H1 (cell line): ENCODE results near the gene SLC36A2. TPM values are rescaled to one million over a fixed set of nuclear protein-coding genes. Genes with fewer than 3 reads are reported as not detected.

Source experiments
- CTCF ChIA-PET: fragments of 300-600 bp; sonication (Branson Sonifier 250); formaldehyde crosslinking; loops from one replicate; lab custom pipeline; 2021; ENCODE audit not compliant: partially characterized antibody; lab: Charles Lee
- POLR2A ChIA-PET: fragments of 300-600 bp; sonication (Branson Sonifier 250); formaldehyde crosslinking; loops from one replicate; lab custom pipeline; 2021; ENCODE audit warnings: inconsistent platforms; ENCODE audit not compliant: partially characterized antibody; lab: Charles Lee
- DNase-seq, 2 experiments: peaks; one replicate each; pipeline versions ENCODE4 v3.0.0 to v3.0.0-alpha.2; 2010 to 2022; ENCODE audit warnings: low spot score in 2 of 2, low read depth in 1 of 2, mixed read lengths in 1 of 2
- FAIRE-seq: peaks from 2 replicates; lab custom pipeline; 2011; peaks lifted over from hg19 to GRCh38; lab: Jason Lieb, UNC
- H2AFZ ChIP-seq: 2 replicates; pipeline ENCODE4 v1.8.1; 2012; ENCODE audit warnings: low read length, inconsistent platforms
- H2AK5ac ChIP-seq: 2 replicates; pipeline ENCODE4 v1.6.1; 2013; ENCODE audit warnings: low read depth, low read length
- H2BK120ac ChIP-seq: replicated peaks from 2 replicates; pipeline ENCODE3; 2013; ENCODE audit warnings: low read depth, low read length, inconsistent platforms
- H2BK12ac ChIP-seq: 2 replicates; pipeline ENCODE4 v1.6.1; 2013; ENCODE audit warnings: low read depth, low read length
- H2BK15ac ChIP-seq: 2 replicates; pipeline ENCODE4 v1.6.1; 2013; ENCODE audit warnings: low read length
- H2BK20ac ChIP-seq: 2 replicates; pipeline ENCODE4 v1.6.1; 2013; ENCODE audit warnings: low read length
- H2BK5ac ChIP-seq: 2 replicates; pipeline ENCODE4 v1.6.1; 2013; ENCODE audit warnings: low read depth, low read length
- H3K14ac ChIP-seq: 2 replicates; pipeline ENCODE4 v1.6.1; 2013; ENCODE audit warnings: inconsistent platforms; ENCODE audit not compliant: insufficient read length
- H3K18ac ChIP-seq: 2 replicates; pipeline ENCODE4 v1.6.1; 2013; ENCODE audit warnings: low read length; ENCODE audit errors: extremely low read depth
- H3K23ac ChIP-seq: 2 replicates; pipeline ENCODE4 v1.6.1; 2013; ENCODE audit warnings: inconsistent platforms; ENCODE audit not compliant: insufficient read length
- H3K23me2 ChIP-seq: 2 replicates; pipeline ENCODE4 v1.6.1; 2013; ENCODE audit warnings: low read depth, low read length
- H3K27ac ChIP-seq: 2 replicates; pipeline ENCODE4 v1.6.1; 2011; ENCODE audit warnings: low read depth, low read length, inconsistent platforms
- H3K27me3 ChIP-seq, 4 experiments: replicated peaks in 1 of 4; 1 replicate in 1 of 4; 2 replicates in 3 of 4; pipeline versions ENCODE4 v1.6.1 to v1.8.1; 2011 to 2013; ENCODE audit warnings: low read length in 3 of 4, mild to moderate bottlenecking in 3 of 4, inconsistent platforms in 2 of 4, mixed read lengths in 2 of 4, moderate library complexity in 1 of 4; ENCODE audit not compliant: control insufficient read depth in 3 of 4, insufficient read depth in 3 of 4; ENCODE audit errors: extremely low read depth in 1 of 4
- H3K36me3 ChIP-seq, 4 experiments: 2 replicates each; pipeline versions ENCODE4 v1.6.1 to v1.8.1; 2011 to 2013; ENCODE audit warnings: mild to moderate bottlenecking in 4 of 4, low read length in 3 of 4, moderate library complexity in 2 of 4, control low read depth in 1 of 4, inconsistent platforms in 1 of 4; ENCODE audit not compliant: insufficient read depth in 4 of 4, control insufficient read depth in 2 of 4
- H3K4ac ChIP-seq: replicated peaks from 2 replicates; pipeline ENCODE3; 2013; ENCODE audit warnings: low read length, low read depth, mixed read lengths, inconsistent platforms; ENCODE audit not compliant: insufficient read length
- H3K4me1 ChIP-seq, 4 experiments: replicated peaks in 1 of 4; 1 replicate in 1 of 4; 2 replicates in 3 of 4; pipeline versions ENCODE4 v1.6.1 to v1.8.1; 2011 to 2013; ENCODE audit warnings: low read length in 3 of 4, inconsistent platforms in 2 of 4, mixed read lengths in 1 of 4; ENCODE audit not compliant: insufficient read depth in 4 of 4, control insufficient read depth in 3 of 4
- H3K4me2 ChIP-seq, 2 experiments: 2 replicates each; pipeline versions ENCODE4 v1.6.1 to v1.8.1; 2011 to 2013; ENCODE audit warnings: low read depth in 2 of 2, low read length in 2 of 2, control low read depth in 1 of 2, inconsistent platforms in 1 of 2, mild to moderate bottlenecking in 1 of 2; ENCODE audit not compliant: insufficient read depth in 1 of 2
- H3K4me3 ChIP-seq, 4 experiments: fragments of 200-600, 300-600 bp in 1 of 4; sonication (generic), shearing (Covaris generic), sonication (Bioruptor Twin) in 1 of 4; 2 replicates each; pipeline versions ENCODE4 v1.5.1 to v1.8.1; 2011 to 2016; ENCODE audit warnings: low read length in 4 of 4, low read depth in 3 of 4, control low read depth in 2 of 4, inconsistent platforms in 2 of 4, mild to moderate bottlenecking in 2 of 4, mixed read lengths in 1 of 4, moderate library complexity in 1 of 4; ENCODE audit not compliant: insufficient read depth in 2 of 4; ENCODE audit errors: extremely low read depth in 1 of 4
- H3K56ac ChIP-seq: replicated peaks from 2 replicates; pipeline ENCODE3; 2013; ENCODE audit warnings: low read depth, mild to moderate bottlenecking, mixed read lengths, low read length, inconsistent platforms; ENCODE audit not compliant: insufficient read length
- H3K79me1 ChIP-seq: 2 replicates; pipeline ENCODE4 v1.6.1; 2013; ENCODE audit warnings: low read depth, low read length, control low read depth
- H3K79me2 ChIP-seq, 2 experiments: 2 replicates each; pipeline versions ENCODE4 v1.6.1 to v1.8.1; 2012 to 2013; ENCODE audit warnings: low read length in 2 of 2, mild to moderate bottlenecking in 2 of 2, inconsistent platforms in 1 of 2; ENCODE audit not compliant: insufficient read depth in 2 of 2, control insufficient read depth in 1 of 2
- H3K9ac ChIP-seq, 4 experiments: replicated peaks in 1 of 4; 1 replicate in 1 of 4; 2 replicates in 3 of 4; pipeline versions ENCODE4 v1.6.1 to v1.8.1; 2011 to 2013; ENCODE audit warnings: low read depth in 3 of 4, low read length in 3 of 4, control low read depth in 2 of 4, mild to moderate bottlenecking in 2 of 4, moderate library complexity in 2 of 4, inconsistent platforms in 1 of 4; ENCODE audit errors: extremely low read depth in 1 of 4
- H3K9me3 ChIP-seq, 2 experiments: 2 replicates each; pipeline versions ENCODE4 v1.6.1 to v1.8.1; 2012 to 2013; ENCODE audit warnings: mild to moderate bottlenecking in 2 of 2, moderate library complexity in 2 of 2, control low read depth in 1 of 2, inconsistent platforms in 1 of 2, low read depth in 1 of 2, low read length in 1 of 2, mixed read lengths in 1 of 2; ENCODE audit not compliant: insufficient read depth in 2 of 2
- H4K20me1 ChIP-seq, 2 experiments: replicated peaks in 1 of 2; 2 replicates each; pipeline versions ENCODE3 to v1.8.1; 2011 to 2013; ENCODE audit warnings: inconsistent platforms in 2 of 2, low read length in 2 of 2, mild to moderate bottlenecking in 1 of 2; ENCODE audit not compliant: insufficient read depth in 2 of 2, control insufficient read depth in 1 of 2
- H4K5ac ChIP-seq: 2 replicates; pipeline ENCODE4 v1.6.1; 2013; ENCODE audit warnings: low read length, low read depth, mixed read lengths, inconsistent platforms; ENCODE audit not compliant: insufficient read length
- H4K8ac ChIP-seq: 2 replicates; pipeline ENCODE4 v1.8.0; 2013; ENCODE audit warnings: mild to moderate bottlenecking, moderate library complexity, low read length, inconsistent platforms; ENCODE audit not compliant: insufficient read depth; ENCODE audit errors: extremely low read depth
- H4K91ac ChIP-seq: replicated peaks from 2 replicates; pipeline ENCODE3; 2013; ENCODE audit warnings: low read length, mixed read lengths, inconsistent platforms; ENCODE audit not compliant: insufficient read length
- CHD2 ChIP-seq: IDR thresholded peaks from 2 replicates; pipeline ENCODE4 v1.6.1; 2012; ENCODE audit warnings: low read length, improper control_type of control experiment
- GABPA ChIP-seq: IDR thresholded peaks from 2 replicates; pipeline ENCODE4 v1.6.1; 2011; ENCODE audit warnings: mild to moderate bottlenecking, low read length, moderate library complexity, borderline replicate concordance; ENCODE audit not compliant: insufficient read depth
- JUND ChIP-seq: IDR thresholded peaks from 2 replicates; pipeline ENCODE4 v1.6.1; 2011; ENCODE audit warnings: mild to moderate bottlenecking, improper control_type of control experiment, low read length
- RXRA ChIP-seq: IDR thresholded peaks from 2 replicates; pipeline ENCODE4 v1.6.1; 2011; ENCODE audit warnings: low read depth, mild to moderate bottlenecking, low read length, moderate library complexity; ENCODE audit not compliant: insufficient read depth
- TAF7 ChIP-seq: optimal IDR thresholded peaks from 2 replicates; pipeline ENCODE3; 2011; ENCODE audit warnings: low read depth, mild to moderate bottlenecking, inconsistent platforms, low read length, moderate library complexity, borderline replicate concordance
- ZNF274 ChIP-seq: IDR thresholded peaks from 2 replicates; pipeline ENCODE4 v1.7.0; 2012; ENCODE audit warnings: low read length, borderline replicate concordance; ENCODE audit errors: extremely low read depth
- WGBS, 2 experiments: shearing (Covaris generic) in 1 of 2; methylation state at CpG; one replicate each; pipeline versions ENCODE4 v1.1.6 to v1.1.7; 2013 to 2015; ENCODE audit warnings: low lambda C conversion rate in 2 of 2, mixed read lengths in 2 of 2, inconsistent platforms in 1 of 2, low coverage in 1 of 2, missing lambda C conversion rate in 1 of 2; ENCODE audit not compliant: insufficient replicate concordance in 2 of 2, insufficient coverage in 1 of 2, insufficient read length in 1 of 2; ENCODE audit errors: extremely low coverage in 1 of 2, missing lambda C conversion rate in 1 of 2; 5-methylcytosine and 5-hydroxymethylcytosine counted together
- polyA plus RNA-seq, 7 experiments: library from polyadenylated mRNA; depleted of rRNA in 3 of 7; stranded (reverse) in 5 of 7; unstranded in 2 of 7; fragments of >200 nt in 5 of 7; fragments of 200-250 nt in 2 of 7; gene quantifications; 1 replicate in 5 of 7; 2 replicates in 1 of 7; 4 replicates in 1 of 7; pipeline versions ENCODE4 v1.2.1 to v1.2.3, GENCODE V29; 2011 to 2013; ENCODE audit warnings: missing spikeins in 2 of 7, mixed read lengths in 2 of 7
- total RNA-seq: library from RNA; stranded (reverse); fragmentation: NEBNext Ultra II Directional; extraction: Animal tissue kit (Norgen Biotek cat#: 25700); gene quantifications from 2 replicates; pipeline ENCODE4 v1.2.1, GENCODE V29; 2021
- TF ChIP-seq, protein P1 (sequence below): IDR thresholded peaks from 2 replicates; pipeline ENCODE4 v1.6.1; 2011; ENCODE audit warnings: low read length, improper control_type of control experiment

SLC36A2 gene
- total and polyA plus RNA-seq, 2 of the 8 experiments (the other 6 are each of a cell fraction or from before 2014, with no cell fraction given), result 0.30 TPM; not detected in 1

DNA sequence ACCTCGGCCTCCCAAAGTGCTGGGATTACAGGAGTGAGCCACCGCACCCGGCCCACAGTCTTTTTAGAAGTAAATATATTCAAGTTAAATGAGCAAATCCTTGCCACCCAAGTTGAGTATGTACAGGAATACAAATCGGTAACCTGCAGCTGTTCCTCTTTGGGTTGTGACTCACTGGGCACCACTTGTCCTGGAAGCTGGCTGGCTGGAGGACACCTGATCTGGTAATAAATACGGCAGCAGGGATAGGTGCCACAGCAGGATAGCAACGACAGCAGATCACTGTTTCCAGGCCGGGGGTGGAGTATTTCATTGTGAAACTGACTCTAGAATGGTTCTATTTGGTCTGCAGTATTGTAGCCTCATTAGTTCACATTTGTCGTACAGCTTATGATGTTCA, 35.7 kb upstream of the SLC36A2 start:
- H3K9ac ChIP-seq, result no peak overlapping the region
- H3K79me1 ChIP-seq, result no peaks in the 10 kb centered on the region
- no peak overlapping the region for H3K56ac ChIP-seq
- H3K27ac ChIP-seq, result no peak overlapping the region
- TF ChIP-seq RXRA (no peak), GABPA (no peak), TAF7 (no peak), ZNF274 (no peak), CHD2 (no peak), JUND (no peak)
- TF ChIP-seq, protein P1, sequence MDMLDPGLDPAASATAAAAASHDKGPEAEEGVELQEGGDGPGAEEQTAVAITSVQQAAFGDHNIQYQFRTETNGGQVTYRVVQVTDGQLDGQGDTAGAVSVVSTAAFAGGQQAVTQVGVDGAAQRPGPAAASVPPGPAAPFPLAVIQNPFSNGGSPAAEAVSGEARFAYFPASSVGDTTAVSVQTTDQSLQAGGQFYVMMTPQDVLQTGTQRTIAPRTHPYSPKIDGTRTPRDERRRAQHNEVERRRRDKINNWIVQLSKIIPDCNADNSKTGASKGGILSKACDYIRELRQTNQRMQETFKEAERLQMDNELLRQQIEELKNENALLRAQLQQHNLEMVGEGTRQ, result no peak
- TF ChIP-seq, all 59 proteins: peak for 0
- Histone ChIP-seq H3K4ac (no peak overlapping the region), H4K91ac (no peak overlapping the region), H3K4me1 (peaks cover 5 to 19% (median 14%) of the 10 kb centered on the region in 4 experiments), H4K20me1 (no peaks in the 10 kb centered on the region), H3K36me3 (no peaks in the 10 kb centered on the region), H2BK12ac (no peak overlapping the region), H3K18ac (no peak overlapping the region), H3K9me3 (no peaks in the 10 kb centered on the region; a peak in 1 of 4 replicates), H2BK5ac (no peak overlapping the region), H3K23ac (no peak overlapping the region), H3K23me2 (no peaks in the 10 kb centered on the region), H2BK120ac (no peak overlapping the region), H3K27me3 (no peaks in the 10 kb centered on the region), H3K14ac (no peak overlapping the region), H3K4me3 (no peak overlapping the region), H2AK5ac (no peak overlapping the region), H2BK15ac (no peak overlapping the region), H2BK20ac (no peak overlapping the region), H2AFZ (no peak overlapping the region), H3K79me2 (no peaks in the 10 kb centered on the region), H4K8ac (no peak overlapping the region), H4K5ac (no peak overlapping the region), H3K4me2 (no peak overlapping the region)
- DNase-seq (no peak), FAIRE-seq (no peak)
- CTCF ChIA-PET, result interaction anchor here (0.7 to 2.6 kb wide), 5 partner anchors 47 to 910 kb away, joined by 3 to 14 read pairs (median 4); no protein-coding TSS in a partner anchor
- WGBS, 2 experiments, result 86% methylated on average over 8 of the region's 8 CpGs; no CpG with 5 or more reads in 1 of the 2 experiments
- POLR2A ChIA-PET, result no interaction called here
